ENCODE results near the gene ETS1.

The ETS1 gene

GRCh38 chr11:128540469-128540868 lies 46.9 kb downstream of the ETS1 start:
- no CpG with 5 or more reads among the region's 6 CpGs for WGBS (ENCODE audit: insufficient coverage, insufficient read length)
- no peak overlapping the region for H3K4me3 ChIP-seq (ENCODE audit: low read length)
- no peak for DNase-seq (ENCODE audit: low read depth, low spot score)
- H3K4me1 ChIP-seq (ENCODE audit: control insufficient read depth, insufficient read depth, low read length): no peaks in the 10 kb centered on the region
- H3K27ac ChIP-seq (ENCODE audit: low read length): no peak overlapping the region
- H3K36me3 ChIP-seq (ENCODE audit: control insufficient read depth, insufficient read depth, low read length): no peaks in the 10 kb centered on the region
- H3K9me3 ChIP-seq (ENCODE audit: control insufficient read depth, insufficient read depth, low read length): no peaks in the 10 kb centered on the region
- no peaks in the 10 kb centered on the region for H3K27me3 ChIP-seq (ENCODE audit: control insufficient read depth, insufficient read depth, low read length)

DNA sequence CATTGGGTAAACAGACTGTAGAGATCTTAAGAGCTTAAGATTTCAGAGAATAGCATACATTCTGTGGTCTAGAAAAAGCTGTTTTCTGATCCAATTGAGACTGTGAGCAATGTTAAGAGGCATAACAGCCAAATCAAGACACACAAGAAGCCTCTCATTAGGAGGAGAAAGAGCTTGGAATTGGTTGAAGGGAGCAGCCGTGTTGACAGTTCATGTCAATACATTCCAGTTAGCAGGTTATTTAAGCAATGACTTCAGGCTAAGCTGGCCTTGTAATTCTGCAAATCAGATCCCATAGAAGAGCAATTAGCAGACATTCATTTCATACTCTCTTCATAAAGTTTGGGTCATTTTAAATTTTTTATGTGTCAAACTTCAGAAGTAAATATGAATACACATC lies 50.9 kb downstream of the ETS1 start:
- H3K36me3 ChIP-seq (ENCODE audit: control insufficient read depth, insufficient read depth, low read length): no peaks in the 10 kb centered on the region
- no peak overlapping the region for H3K4me3 ChIP-seq (ENCODE audit: low read length)
- no peak overlapping the region for H3K27ac ChIP-seq (ENCODE audit: low read length)
- DNase-seq (ENCODE audit: low read depth, low spot score): no peak
- no CpG with 5 or more reads among the region's 1 CpG for WGBS (ENCODE audit: insufficient coverage, insufficient read length)
- H3K27me3 ChIP-seq (ENCODE audit: control insufficient read depth, insufficient read depth, low read length): no peaks in the 10 kb centered on the region; the same call in 1 of the 2 replicates
- no peaks in the 10 kb centered on the region for H3K9me3 ChIP-seq (ENCODE audit: control insufficient read depth, insufficient read depth, low read length)
- H3K4me1 ChIP-seq (ENCODE audit: control insufficient read depth, insufficient read depth, low read length): peaks cover 3% of the 10 kb centered on the region; the same call in 1 of the 2 replicates

- no peak for DNase-seq (ENCODE audit: low read depth, low spot score)
- WGBS (ENCODE audit: insufficient coverage, insufficient read length): no CpG with 5 or more reads among the region's 1 CpG
- Histone ChIP-seq H3K36me3 (ENCODE audit: control insufficient read depth, insufficient read depth, low read length) (no peaks in the 10 kb centered on the region), H3K9me3 (ENCODE audit: control insufficient read depth, insufficient read depth, low read length) (no peaks in the 10 kb centered on the region), H3K4me3 (ENCODE audit: low read length) (no peak overlapping the region), H3K27me3 (ENCODE audit: control insufficient read depth, insufficient read depth, low read length) (no peaks in the 10 kb centered on the region; the same call in 1 of the 2 replicates), H3K27ac (ENCODE audit: low read length) (no peak overlapping the region), H3K4me1 (ENCODE audit: control insufficient read depth, insufficient read depth, low read length) (peaks cover 3% of the 10 kb centered on the region; the same call in 1 of the 2 replicates)
Observed at GRCh38 chr11:128535468-128536457, 51.6 kb downstream of the ETS1 start.

DNA sequence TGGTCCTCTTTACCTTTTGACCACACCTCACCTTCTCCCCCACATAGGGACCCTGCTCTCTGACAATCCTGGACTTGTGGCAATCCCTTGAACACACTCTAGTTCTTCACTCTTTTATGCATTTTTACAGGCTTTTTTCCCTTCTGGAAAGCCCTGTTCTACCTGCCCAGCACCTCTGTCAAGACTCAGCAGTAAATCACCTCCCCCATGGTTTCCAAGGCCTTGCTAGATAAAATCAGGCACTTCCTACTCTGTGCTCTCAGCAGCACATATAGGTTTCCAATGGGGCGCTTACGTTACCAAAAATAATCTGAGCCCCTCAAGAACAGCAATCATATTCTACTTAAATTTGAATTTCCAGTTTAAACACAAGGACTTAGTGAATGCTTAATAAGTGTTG lies 53.9 kb downstream of the ETS1 start:
- Histone ChIP-seq H3K27ac (ENCODE audit: low read length) (no peak overlapping the region), H3K27me3 (ENCODE audit: control insufficient read depth, insufficient read depth, low read length) (no peaks in the 10 kb centered on the region; the same call in 1 of the 2 replicates), H3K4me1 (ENCODE audit: control insufficient read depth, insufficient read depth, low read length) (peaks cover 3% of the 10 kb centered on the region; the same call in 1 of the 2 replicates), H3K4me3 (ENCODE audit: low read length) (no peak overlapping the region), H3K36me3 (ENCODE audit: control insufficient read depth, insufficient read depth, low read length) (no peaks in the 10 kb centered on the region), H3K9me3 (ENCODE audit: control insufficient read depth, insufficient read depth, low read length) (no peaks in the 10 kb centered on the region)
- no CpG with 5 or more reads among the region's 2 CpGs for WGBS (ENCODE audit: insufficient coverage, insufficient read length)
- DNase-seq (ENCODE audit: low read depth, low spot score): no peak

DNA sequence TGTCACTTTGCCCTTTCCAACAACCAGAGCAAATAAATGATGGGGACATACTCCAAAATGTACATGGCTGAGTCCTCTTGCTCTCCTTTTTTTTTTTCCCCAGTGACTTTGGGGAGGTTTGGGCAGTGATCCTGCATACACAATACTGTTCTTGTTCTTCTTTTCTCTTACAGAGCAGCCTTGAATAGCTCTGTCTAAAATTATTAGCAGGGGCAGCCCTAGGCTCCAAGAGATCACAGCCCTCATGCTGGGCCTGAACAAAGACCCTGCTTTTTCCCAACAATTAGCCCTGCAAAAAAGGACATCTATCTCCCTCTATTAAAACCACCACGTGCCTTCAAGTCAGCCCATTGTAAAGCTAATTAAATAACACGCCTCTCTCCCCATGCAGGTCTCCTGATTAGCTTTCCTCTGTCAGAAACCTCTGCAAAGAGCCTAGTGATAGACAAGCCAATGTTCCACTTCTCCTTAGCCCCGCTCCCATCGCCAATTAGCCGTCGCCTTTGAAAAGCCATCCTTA lies 54.7 kb downstream of the ETS1 start:
- Histone ChIP-seq H3K4me1 (ENCODE audit: control insufficient read depth, insufficient read depth, low read length) (peaks cover 3% of the 10 kb centered on the region; the same call in 1 of the 2 replicates), H3K36me3 (ENCODE audit: control insufficient read depth, insufficient read depth, low read length) (no peaks in the 10 kb centered on the region), H3K4me3 (ENCODE audit: low read length) (no peak overlapping the region; the same call in 1 of the 2 replicates), H3K9me3 (ENCODE audit: control insufficient read depth, insufficient read depth, low read length) (no peaks in the 10 kb centered on the region), H3K27me3 (ENCODE audit: control insufficient read depth, insufficient read depth, low read length) (no peaks in the 10 kb centered on the region; the same call in 1 of the 2 replicates), H3K27ac (ENCODE audit: low read length) (no peak overlapping the region)
- WGBS (ENCODE audit: insufficient coverage, insufficient read length): no CpG with 5 or more reads among the region's 6 CpGs
- no peak for DNase-seq (ENCODE audit: low read depth, low spot score)

GRCh38 chr11:128532016-128532571 lies 55.3 kb downstream of the ETS1 start:
- Histone ChIP-seq H3K4me3 (ENCODE audit: low read length) (no peak overlapping the region), H3K4me1 (ENCODE audit: control insufficient read depth, insufficient read depth, low read length) (peaks cover 3% of the 10 kb centered on the region; the same call in 1 of the 2 replicates), H3K36me3 (ENCODE audit: control insufficient read depth, insufficient read depth, low read length) (no peaks in the 10 kb centered on the region), H3K27ac (ENCODE audit: low read length) (no peak overlapping the region), H3K27me3 (ENCODE audit: control insufficient read depth, insufficient read depth, low read length) (no peaks in the 10 kb centered on the region; the same call in 1 of the 2 replicates), H3K9me3 (ENCODE audit: control insufficient read depth, insufficient read depth, low read length) (no peaks in the 10 kb centered on the region)
- WGBS (ENCODE audit: insufficient coverage, insufficient read length): no CpG with 5 or more reads among the region's 5 CpGs
- no peak for DNase-seq (ENCODE audit: low read depth, low spot score)

DNA sequence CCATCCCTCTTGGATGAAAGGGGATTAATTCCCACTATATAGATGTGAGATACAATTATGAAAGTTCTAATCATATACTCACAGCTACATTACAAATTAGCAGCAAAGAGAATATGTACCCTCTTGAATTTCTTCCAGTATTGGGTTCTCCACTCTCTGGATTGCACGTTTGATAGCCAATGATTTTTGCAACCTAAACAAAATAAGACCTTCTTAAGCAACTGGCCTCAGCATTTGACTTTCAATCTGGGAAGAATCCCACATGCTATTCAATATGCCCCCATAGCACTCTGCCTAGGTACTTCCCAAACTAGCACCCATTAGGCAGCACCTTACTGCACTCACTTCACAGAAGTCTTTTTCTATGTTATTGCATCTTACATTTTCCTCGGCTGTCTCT lies 55.8 kb downstream of the ETS1 start:
- Histone ChIP-seq H3K4me3 (ENCODE audit: low read length) (no peak overlapping the region), H3K4me1 (ENCODE audit: control insufficient read depth, insufficient read depth, low read length) (peaks cover 3% of the 10 kb centered on the region; the same call in 1 of the 2 replicates), H3K27ac (ENCODE audit: low read length) (no peak overlapping the region), H3K36me3 (ENCODE audit: control insufficient read depth, insufficient read depth, low read length) (no peaks in the 10 kb centered on the region), H3K9me3 (ENCODE audit: control insufficient read depth, insufficient read depth, low read length) (no peaks in the 10 kb centered on the region), H3K27me3 (ENCODE audit: control insufficient read depth, insufficient read depth, low read length) (no peaks in the 10 kb centered on the region; the same call in 1 of the 2 replicates)
- WGBS (ENCODE audit: insufficient coverage, insufficient read length): no CpG with 5 or more reads among the region's 2 CpGs
- DNase-seq (ENCODE audit: low read depth, low spot score): no peak

- peaks cover 3% of the 10 kb centered on the region; the same call in 1 of the 2 replicates for H3K4me1 ChIP-seq (ENCODE audit: control insufficient read depth, insufficient read depth, low read length)
- H3K27ac ChIP-seq (ENCODE audit: low read length): no peak overlapping the region
- H3K27me3 ChIP-seq (ENCODE audit: control insufficient read depth, insufficient read depth, low read length): no peaks in the 10 kb centered on the region; the same call in 1 of the 2 replicates
- DNase-seq (ENCODE audit: low read depth, low spot score): no peak
- no peaks in the 10 kb centered on the region for H3K9me3 ChIP-seq (ENCODE audit: control insufficient read depth, insufficient read depth, low read length)
- no CpG with 5 or more reads among the region's 7 CpGs for WGBS (ENCODE audit: insufficient coverage, insufficient read length)
- H3K36me3 ChIP-seq (ENCODE audit: control insufficient read depth, insufficient read depth, low read length): no peaks in the 10 kb centered on the region
- H3K4me3 ChIP-seq (ENCODE audit: low read length): no peak overlapping the region
Observed at GRCh38 chr11:128530118-128531074, 57.0 kb downstream of the ETS1 start.

- H3K36me3 ChIP-seq (ENCODE audit: control insufficient read depth, insufficient read depth, low read length): no peaks in the 10 kb centered on the region
- H3K4me1 ChIP-seq (ENCODE audit: control insufficient read depth, insufficient read depth, low read length): peaks cover 1% of the 10 kb centered on the region; the same call in 1 of the 2 replicates
- no peak overlapping the region for H3K27ac ChIP-seq (ENCODE audit: low read length)
- H3K4me3 ChIP-seq (ENCODE audit: low read length): no peak overlapping the region
- no CpG with 5 or more reads among the region's 2 CpGs for WGBS (ENCODE audit: insufficient coverage, insufficient read length)
- no peaks in the 10 kb centered on the region for H3K9me3 ChIP-seq (ENCODE audit: control insufficient read depth, insufficient read depth, low read length)
- no peak for DNase-seq (ENCODE audit: low read depth, low spot score)
- no peaks in the 10 kb centered on the region; the same call in 1 of the 2 replicates for H3K27me3 ChIP-seq (ENCODE audit: control insufficient read depth, insufficient read depth, low read length)
Observed at GRCh38 chr11:128528294-128528693, 59.1 kb downstream of the ETS1 start.

All from iPS DF 6.9 (cell line).